HepG2 (cell line): Measurements from ENCODE around the gene GAS2L1. TPM values are rescaled to one million over a fixed set of nuclear protein-coding genes. Genes with fewer than 3 reads are reported as not detected.

Experiments used
- ATAC-seq: fragments of 200-7000 bp; cut with Tn5 transposase; 3 replicates; pipeline ENCODE4 v1.9.1; 2020; ENCODE audit warnings: mild to moderate bottlenecking, moderate library complexity
- BruUV-seq: library from RNA; stranded (reverse); fragments of 400-500 nt; replicated peaks from 2 replicates; lab custom pipeline; 2021; lab: Mats Ljungman, UMichigan
- CTCF ChIA-PET: fragments of 300-600 bp; formaldehyde crosslinking; extraction: SDS; loops from one replicate; lab custom pipeline; 2021; ENCODE audit warnings: low total read pairs, inconsistent platforms, low intra/inter-chr PET ratio; lab: Yijun Ruan, JAX
- POLR2A ChIA-PET: fragments of 350-600 bp; sonication (Branson Sonifier 250); formaldehyde crosslinking; loops from one replicate; lab custom pipeline; 2020; ENCODE audit warnings: antibody characterized with exemption, inconsistent platforms; lab: Yijun Ruan, JAX
- DNase-seq: peaks from one replicate; pipeline ENCODE4 v3.0.0-alpha.2; 2015; ENCODE audit warnings: low spot score
- FAIRE-seq: peaks from 3 replicates; lab custom pipeline; 2011; peaks lifted over from hg19 to GRCh38; lab: Jason Lieb, UNC
- H2AFZ ChIP-seq: one replicate; pipeline ENCODE4 v1.6.1; 2011; ENCODE audit warnings: low read length, inconsistent platforms
- H3K27ac ChIP-seq: fragments of 300-600 bp; 3 replicates; pipeline ENCODE4 v1.8.0; 2011; ENCODE audit warnings: mixed run types, mild to moderate bottlenecking, mixed read lengths, low read length, inconsistent platforms; ENCODE audit not compliant: insufficient read depth; ENCODE audit errors: extremely low read length
- H3K27me3 ChIP-seq, 2 experiments: fragments of 200-600 bp in 1 of 2; 2 replicates in 1 of 2; 3 replicates in 1 of 2; pipeline versions ENCODE4 v1.6.0 to v1.8.0; 2011; ENCODE audit warnings: low read length in 2 of 2, mild to moderate bottlenecking in 2 of 2, moderate library complexity in 2 of 2, inconsistent platforms in 1 of 2; ENCODE audit not compliant: insufficient read depth in 2 of 2, control insufficient read depth in 1 of 2
- H3K36me3 ChIP-seq, 2 experiments: fragments of 200-600 bp in 1 of 2; replicated peaks in 1 of 2; 2 replicates in 1 of 2; 3 replicates in 1 of 2; pipeline versions ENCODE4 v1.5.1 to v1.8.0; 2011; ENCODE audit warnings: low read length in 2 of 2, inconsistent platforms in 1 of 2; ENCODE audit not compliant: insufficient read depth in 2 of 2, control insufficient read depth in 1 of 2
- H3K4me1 ChIP-seq: 2 replicates; pipeline ENCODE4 v1.5.1; 2012; ENCODE audit warnings: low read length, inconsistent platforms; ENCODE audit not compliant: insufficient read depth
- H3K4me2 ChIP-seq: 2 replicates; pipeline ENCODE4 v1.6.0; 2011; ENCODE audit warnings: low read depth, low read length, inconsistent platforms
- H3K4me3 ChIP-seq, 3 experiments: fragments of 200-600 bp in 1 of 3; sonication (generic), shearing (Covaris generic) in 1 of 3; replicated peaks in 1 of 3; 2 replicates each; pipeline ENCODE4 v1.5.1; 2011 to 2016; ENCODE audit warnings: low read length in 3 of 3, inconsistent platforms in 2 of 3, low read depth in 2 of 3, mild to moderate bottlenecking in 2 of 3, control low read depth in 1 of 3, mixed read lengths in 1 of 3; ENCODE audit not compliant: insufficient read depth in 1 of 3
- H3K79me2 ChIP-seq: one replicate; pipeline ENCODE4 v1.6.1; 2011; ENCODE audit warnings: low read length, inconsistent platforms; ENCODE audit not compliant: insufficient read depth
- H3K9ac ChIP-seq: 2 replicates; pipeline ENCODE4 v1.6.0; 2011; ENCODE audit warnings: mild to moderate bottlenecking, low read depth, low read length, inconsistent platforms; ENCODE audit not compliant: insufficient read depth
- H3K9me3 ChIP-seq: 2 replicates; pipeline ENCODE4 v1.5.1; 2012; ENCODE audit warnings: mild to moderate bottlenecking, low read length
- H4K20me1 ChIP-seq: 2 replicates; pipeline ENCODE4 v1.6.0; 2011; ENCODE audit warnings: inconsistent platforms, mild to moderate bottlenecking, low read length, moderate library complexity; ENCODE audit not compliant: insufficient read depth
- AGO2 ChIP-seq: fragments of 200-400 bp; formaldehyde crosslinking; optimal IDR thresholded peaks from 2 replicates; pipeline ENCODE3; 2017; ENCODE audit warnings: mild to moderate bottlenecking, low read depth, low read length, moderate library complexity
- CBFB ChIP-seq: sonication (generic); formaldehyde crosslinking; IDR thresholded peaks from 2 replicates; pipeline ENCODE4 v1.4.0; 2020; ENCODE audit warnings: missing genetic modification reagents
- SIN3A ChIP-seq: IDR thresholded peaks from 2 replicates; pipeline ENCODE4 v1.6.1; 2011; ENCODE audit warnings: low read depth, mild to moderate bottlenecking, control low read depth, low read length, borderline replicate concordance
- THAP7 ChIP-seq: sonication (generic); formaldehyde crosslinking; IDR thresholded peaks from 2 replicates; pipeline ENCODE4 v1.8.1; 2023; ENCODE audit warnings: mild to moderate bottlenecking, missing genetic modification reagents
- ZMYM4 ChIP-seq: sonication (generic); formaldehyde crosslinking; IDR thresholded peaks from 2 replicates; pipeline ENCODE4 v1.8.1; 2023; ENCODE audit warnings: mild to moderate bottlenecking, missing genetic modification reagents
- ZNF253 ChIP-seq: sonication (generic); formaldehyde crosslinking; IDR thresholded peaks from 2 replicates; pipeline ENCODE4 v1.8.0; 2022; ENCODE audit warnings: mild to moderate bottlenecking, missing genetic modification reagents, borderline replicate concordance
- ZNF629 ChIP-seq: sonication (generic); formaldehyde crosslinking; conservative IDR thresholded peaks from 2 replicates; pipeline ENCODE4 v1.5.0; 2020; ENCODE audit warnings: missing genetic modification reagents
- WGBS: methylation state at CpG from one replicate; pipeline ENCODE4 v1.1.6; 2017; ENCODE audit warnings: low lambda C conversion rate; 5-methylcytosine and 5-hydroxymethylcytosine counted together
- in situ Hi-C: cut with HindIII; loops from 2 replicates; pipeline ENCODE4 v1.10.0; 2017; ENCODE audit warnings: low pct_unique_long_range_greater_than_20kb; ENCODE audit not compliant: extremely low pct_ligation_motif_present
- intact Hi-C: fragments of 100-400 bp; cut with micrococcal nuclease; formaldehyde crosslinking; loops from one replicate; pipeline ENCODE4 v1.10.0; 2022; ENCODE audit not compliant: unreplicated experiment
- polyA plus RNA-seq, 8 experiments: library from polyadenylated mRNA; depleted of rRNA in 3 of 8; stranded (reverse) in 7 of 8; unstranded in 1 of 8; fragments of >200 nt; fragmentation: Illumina TruSeq in 4 of 8; extraction: Trizol in 4 of 8; gene quantifications; 2 replicates each; pipeline versions ENCODE4 v1.2.1 to v1.2.3, GENCODE V29; 2011 to 2016; ENCODE audit warnings: low read depth in 4 of 8, missing spikeins in 1 of 8, mixed read lengths in 1 of 8; ENCODE audit not compliant: insufficient read depth in 1 of 8
- total RNA-seq, 5 experiments: library from RNA; depleted of rRNA; stranded (reverse); fragments of >200 nt; fragmentation: Illumina TruSeq; extraction: Trizol; gene quantifications; 2 replicates each; pipeline ENCODE4 v1.2.3, GENCODE V29; 2016; ENCODE audit warnings: low read depth in 1 of 5

GAS2L1 gene
- total and polyA plus RNA-seq, 2 of the 13 experiments (the other 11 are each of a cell fraction or from before 2014, with no cell fraction given): 1.8 to 3.3 TPM

- ChIA-PET POLR2A (no interaction called here), CTCF (no interaction called here)
- BruUV-seq: no TSS peak
- Histone ChIP-seq H3K4me3 (no peak overlapping the region), H4K20me1 (no peaks in the 10 kb centered on the region), H3K4me1 (peaks cover 11% of the 10 kb centered on the region), H3K79me2 (no peaks in the 10 kb centered on the region), H2AFZ (no peak overlapping the region), H3K27me3 (no peaks in the 10 kb centered on the region), H3K4me2 (no peak overlapping the region), H3K27ac (no peak overlapping the region), H3K9ac (no peak overlapping the region), H3K9me3 (no peaks in the 10 kb centered on the region), H3K36me3 (peaks cover 0 to 2% of the 10 kb centered on the region in 2 experiments; a peak in 1 of 5 replicates)
- no peak for FAIRE-seq
- no peak for DNase-seq
- in situ Hi-C loops (loop anchor here (10.0 kb wide), 1 partner anchor 394 kb away; no protein-coding TSS in a partner anchor), intact Hi-C loops (no loop called here)
- no peak for ATAC-seq
- TF ChIP-seq THAP7 (no peak), AGO2 (peak; percentile 66), ZNF629 (CRISPR knock-in tag) (0 out of 2 replicates have a peak, but pooled peaks have one; percentile 5), ZNF253 (no peak), CBFB (CRISPR knock-in tag) (no peak), ZMYM4 (no peak), SIN3A (no peak)
- 86% methylated on average over 6 of the region's 17 CpGs for WGBS
Measured at GRCh38 chr22:29258407-29259252, 47.8 kb upstream of the GAS2L1 start.
